ENCODE results near the gene JAM2. TPM values are rescaled to one million over a fixed set of nuclear protein-coding genes. Genes with fewer than 3 reads are reported as not detected.

The JAM2 gene
- total RNA-seq, 2 donors from 2014 or later, result 12.3 to 15.6 TPM

DNA sequence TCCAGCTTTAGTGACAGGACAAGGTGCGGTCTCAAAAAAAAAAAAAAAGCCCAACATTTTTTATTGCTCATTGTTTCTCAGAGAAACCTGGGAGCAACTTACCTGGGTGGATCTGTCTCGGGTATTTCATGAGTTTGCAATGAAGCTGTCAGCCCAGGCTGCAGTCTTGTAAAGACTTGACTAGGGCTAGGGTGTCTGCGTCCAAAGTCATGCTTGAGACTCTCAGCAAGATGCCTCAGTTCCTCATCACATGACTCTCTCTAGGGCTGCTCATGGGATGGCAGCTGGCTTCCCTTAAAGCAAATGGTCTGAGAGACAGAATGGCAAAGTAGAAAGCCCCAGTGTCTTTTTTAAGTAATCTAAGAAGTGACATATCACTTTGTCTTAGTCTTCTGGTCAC is 103.8 kb downstream of the JAM2 start:
- no peak for DNase-seq (ENCODE audit: low spot score)
- no peaks in the 10 kb centered on the region for H3K9me3 ChIP-seq
- no peak for TF ChIP-seq CTCF (IDR thresholded peaks at IDR 0.05)
- H3K4me3 ChIP-seq, result no peak overlapping the region
- H3K27ac ChIP-seq, result no peak overlapping the region
- no peaks in the 10 kb centered on the region for H3K36me3 ChIP-seq
- peaks cover 0 to 1% of the 10 kb centered on the region in 2 donors for H3K4me1 ChIP-seq
- H3K27me3 ChIP-seq, result no peaks in the 10 kb centered on the region

- no peak for TF ChIP-seq CTCF (IDR thresholded peaks at IDR 0.05)
- Histone ChIP-seq H3K36me3 (peaks cover 5% of the 10 kb centered on the region), H3K4me3 (no peak overlapping the region), H3K4me1 (no peaks in the 10 kb centered on the region), H3K27ac (no peak overlapping the region), H3K9me3 (no peaks in the 10 kb centered on the region), H3K27me3 (no peaks in the 10 kb centered on the region)
- no peak for DNase-seq (ENCODE audit: low spot score)
Observed at GRCh38 chr21:25744854-25745253, 105.8 kb downstream of the JAM2 start.

DNA sequence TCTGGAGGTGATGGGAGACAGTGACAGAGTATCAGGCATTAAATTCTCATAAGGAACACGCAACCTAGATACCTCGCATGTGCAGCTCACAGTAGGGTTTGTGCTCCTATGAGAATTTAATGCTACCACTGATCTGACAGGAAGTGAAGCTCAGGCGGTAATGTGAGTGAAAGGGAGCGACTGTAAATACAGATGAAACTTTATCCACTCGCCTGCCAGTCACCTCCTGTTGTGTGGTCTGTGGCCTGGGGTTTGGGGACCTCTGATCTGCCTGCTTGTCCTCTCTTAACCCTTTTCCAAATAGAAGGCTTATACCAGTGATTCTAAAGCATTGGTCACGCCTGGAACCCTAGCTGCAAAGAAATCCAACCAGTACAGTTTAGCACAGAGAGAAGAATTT is 111.0 kb downstream of the JAM2 start:
- DNase-seq (ENCODE audit: low spot score), result no peak
- no peaks in the 10 kb centered on the region for H3K9me3 ChIP-seq
- no peak overlapping the region for H3K27ac ChIP-seq
- H3K27me3 ChIP-seq, result no peaks in the 10 kb centered on the region
- no peak for TF ChIP-seq CTCF (IDR thresholded peaks at IDR 0.05)
- no peak overlapping the region for H3K4me3 ChIP-seq
- no peaks in the 10 kb centered on the region for H3K4me1 ChIP-seq
- peaks cover 19% of the 10 kb centered on the region for H3K36me3 ChIP-seq

- no peak for DNase-seq (ENCODE audit: low spot score)
- Histone ChIP-seq H3K4me3 (no peak overlapping the region), H3K27me3 (no peaks in the 10 kb centered on the region), H3K27ac (no peak overlapping the region), H3K4me1 (peaks cover 0 to 3% of the 10 kb centered on the region in 2 donors), H3K9me3 (no peaks in the 10 kb centered on the region), H3K36me3 (peaks cover 20% of the 10 kb centered on the region)
- no peak for TF ChIP-seq CTCF (IDR thresholded peaks at IDR 0.05)
Observed at GRCh38 chr21:25752416-25752815, 113.4 kb downstream of the JAM2 start.

DNA sequence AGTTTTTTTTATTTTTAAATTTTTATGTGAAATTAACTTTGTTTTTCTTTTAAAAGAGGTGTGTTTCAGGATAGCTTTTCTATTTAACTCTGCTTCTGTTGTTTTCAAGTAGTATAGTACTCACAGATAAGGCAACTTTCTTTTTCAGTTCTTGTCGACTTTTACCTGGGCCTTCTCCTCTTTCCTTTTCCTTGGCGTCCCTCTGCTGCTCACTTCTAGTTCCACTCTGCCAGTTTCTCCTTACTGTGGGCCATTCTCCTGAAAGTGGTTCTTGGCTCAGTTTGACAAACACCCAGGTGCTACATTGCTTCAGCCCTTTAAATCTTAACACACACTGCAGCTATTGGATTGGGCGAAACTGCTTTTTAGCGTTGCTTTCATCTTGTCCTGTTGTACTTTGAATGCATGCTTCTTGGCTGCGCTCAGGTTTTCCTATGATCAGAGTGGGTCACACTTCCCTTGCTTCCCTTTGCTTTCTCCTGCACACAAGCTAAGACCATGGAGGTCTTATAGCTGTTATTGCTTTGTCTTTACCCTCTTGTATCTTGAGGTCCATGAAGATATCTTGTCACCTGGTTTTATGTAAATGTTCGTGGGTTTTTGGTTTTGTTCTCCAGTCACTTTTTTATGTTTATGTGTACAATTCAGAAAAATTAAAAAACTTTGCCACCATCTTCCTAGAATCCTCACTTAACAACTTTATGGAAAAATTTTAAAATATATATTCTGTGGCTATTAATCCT is 117.3 kb downstream of the JAM2 start:
- Histone ChIP-seq H3K4me3 (peak overlapping the region in 1 of 2 donors; percentile 5), H3K4me1 (peaks cover 0 to 3% of the 10 kb centered on the region in 2 donors), H3K36me3 (peaks cover 42% of the 10 kb centered on the region), H3K27ac (peak overlapping the region in 1 of 2 donors; percentile 3), H3K9me3 (no peaks in the 10 kb centered on the region), H3K27me3 (no peaks in the 10 kb centered on the region)
- DNase-seq (ENCODE audit: low spot score), result no peak
- TF ChIP-seq CTCF (IDR thresholded peaks at IDR 0.05), result no peak

GRCh38 chr21:25757531-25757930 is 118.5 kb downstream of the JAM2 start:
- H3K4me3 ChIP-seq, result no peak overlapping the region
- H3K27me3 ChIP-seq, result no peaks in the 10 kb centered on the region
- no peak for DNase-seq (ENCODE audit: low spot score)
- peaks cover 0 to 3% of the 10 kb centered on the region in 2 donors for H3K4me1 ChIP-seq
- no peak for TF ChIP-seq CTCF (IDR thresholded peaks at IDR 0.05)
- no peaks in the 10 kb centered on the region for H3K9me3 ChIP-seq
- H3K36me3 ChIP-seq, result peaks cover 42% of the 10 kb centered on the region
- no peak overlapping the region for H3K27ac ChIP-seq
